Measurements from ENCODE around the gene RPL36A.

The RPL36A gene

GRCh38 chrX:101390664-101391525, at the start of gene RPL36A:
TSS of gene RPL36A (plus strand) at chrX:101391011. CDS start at chrX:101391044, 33 bp downstream.
- peak within 1 kb of the TSS; percentile 77 for H3K27ac ChIP-seq
- peak; percentile 46 for DNase-seq (ENCODE audit: low read depth, low spot score)

GRCh38 chrX:101347859-101348451, 42.9 kb upstream of the RPL36A start:
- no peak for DNase-seq (ENCODE audit: low read depth, low spot score)
- H3K27ac ChIP-seq, result peak overlapping the region; percentile 73

GRCh38 chrX:101348452-101349192, 42.2 kb upstream of the RPL36A start, which contains the start of gene TIMM8A:
TSS of gene TIMM8A (minus strand) at chrX:101348742. CDS start at chrX:101348664, 78 bp downstream.
- H3K27ac ChIP-seq, result peak within 1 kb of the TSS; percentile 73
- DNase-seq (ENCODE audit: low read depth, low spot score), result no peak

- peak overlapping the region; percentile 73 for H3K27ac ChIP-seq
- no peak for DNase-seq (ENCODE audit: low read depth, low spot score)
These were observed 41.6 kb upstream of the RPL36A start for GRCh38 chrX:101349193-101349562.

GRCh38 chrX:101357166-101357795, 33.5 kb upstream of the RPL36A start:
- no peak overlapping the region for H3K27ac ChIP-seq
- no peak for DNase-seq (ENCODE audit: low read depth, low spot score)

- H3K27ac ChIP-seq, result no peak overlapping the region
- peak; percentile 20 for DNase-seq (ENCODE audit: low read depth, low spot score)
These were observed 30.8 kb upstream of the RPL36A start for GRCh38 chrX:101359966-101360365.

GRCh38 chrX:101360390-101360789, 30.4 kb upstream of the RPL36A start:
- no peak for DNase-seq (ENCODE audit: low read depth, low spot score)
- no peak overlapping the region for H3K27ac ChIP-seq

GRCh38 chrX:101362116-101362515, 28.7 kb upstream of the RPL36A start:
- no peak overlapping the region for H3K27ac ChIP-seq
- DNase-seq (ENCODE audit: low read depth, low spot score), result no peak

GRCh38 chrX:101362757-101363156, 28.1 kb upstream of the RPL36A start:
- DNase-seq (ENCODE audit: low read depth, low spot score), result no peak
- no peak overlapping the region for H3K27ac ChIP-seq

GRCh38 chrX:101365301-101365795, 25.5 kb upstream of the RPL36A start:
- DNase-seq (ENCODE audit: low read depth, low spot score), result no peak
- no peak overlapping the region for H3K27ac ChIP-seq

GRCh38 chrX:101368800-101369199, 22.0 kb upstream of the RPL36A start:
- H3K27ac ChIP-seq, result no peak overlapping the region
- no peak for DNase-seq (ENCODE audit: low read depth, low spot score)

- DNase-seq (ENCODE audit: low read depth, low spot score), result no peak
These were observed 21.1 kb upstream of the RPL36A start for GRCh38 chrX:101369687-101370086.

GRCh38 chrX:101370888-101371504, 19.8 kb upstream of the RPL36A start:
- no peak overlapping the region for H3K27ac ChIP-seq

More at GRCh38 chrX:101369687-101370086, 21.1 kb upstream of the RPL36A start:
- no peak overlapping the region for H3K27ac ChIP-seq

GRCh38 chrX:101377547-101377946, 13.3 kb upstream of the RPL36A start:
- H3K27ac ChIP-seq, result no peak overlapping the region
- DNase-seq (ENCODE audit: low read depth, low spot score), result no peak

More at GRCh38 chrX:101370888-101371504, 19.8 kb upstream of the RPL36A start:
- no peak for DNase-seq (ENCODE audit: low read depth, low spot score)

- no peak for DNase-seq (ENCODE audit: low read depth, low spot score)
- H3K27ac ChIP-seq, result no peak overlapping the region
These were observed 7.1 kb upstream of the RPL36A start for GRCh38 chrX:101383679-101384205.

GRCh38 chrX:101385026-101385684, 5.7 kb upstream of the RPL36A start:
- no peak overlapping the region for H3K27ac ChIP-seq
- DNase-seq (ENCODE audit: low read depth, low spot score), result no peak

- no peak for DNase-seq (ENCODE audit: low read depth, low spot score)
- no peak within 1 kb of the TSS for H3K27ac ChIP-seq
These were observed 4.8 kb upstream of the RPL36A start, which contains the start of gene BTK for GRCh38 chrX:101385795-101386541. TSS of gene BTK (minus strand) at chrX:101386191. CDS start at chrX:101375284, 10,907 bp downstream.

GRCh38 chrX:101386542-101386885, 4.3 kb upstream of the RPL36A start:
- no peak for DNase-seq (ENCODE audit: low read depth, low spot score)
- no peak overlapping the region for H3K27ac ChIP-seq
